HCT116 (cell line): ENCODE data around the gene PNP. TPM values are rescaled to one million over a fixed set of nuclear protein-coding genes. Genes with fewer than 3 reads are reported as not detected.
"Not testable (repeated sequence)": the region's sequence is repeated elsewhere in the genome, so short reads cannot be mapped to it uniquely, and the experiment has no call there.

Experiments
- ATAC-seq: fragments of 200-7000 bp; cut with Tn5 transposase; 2 replicates; pipeline ENCODE4 v1.9.1; 2020; ENCODE audit warnings: mild to moderate bottlenecking, moderate library complexity
- BruUV-seq: library from RNA; stranded (reverse); fragments of 400-500 nt; replicated peaks from 2 replicates; lab custom pipeline; 2021; lab: Mats Ljungman, UMichigan
- CTCF ChIA-PET: fragments of 300-600 bp; sonication (Branson Sonifier 250); formaldehyde crosslinking; loops from one replicate; lab custom pipeline; 2021; ENCODE audit warnings: antibody characterized with exemption; lab: Charles Lee
- POLR2A ChIA-PET: fragments of 300-600, 350-600 bp; sonication (Branson Sonifier 250); formaldehyde crosslinking; loops from one replicate; lab custom pipeline; 2021; ENCODE audit warnings: antibody characterized with exemption; lab: Charles Lee
- RAD21 ChIA-PET, 2 experiments: fragments of 300-600 bp; sonication (Branson Sonifier 250); formaldehyde crosslinking; loops; one replicate each; lab custom pipeline; 2023; ENCODE audit warnings: low total read pairs in 2 of 2; ENCODE audit not compliant: uncharacterized antibody in 2 of 2, unreplicated experiment in 2 of 2, low non-redundant PET in 1 of 2; lab: Charles Lee
- DNase-seq: peaks from one replicate; pipeline ENCODE4 v3.0.0-alpha.2; 2010; ENCODE audit warnings: low read depth, low spot score
- H2AFZ ChIP-seq: fragments of 200-600 bp; shearing (Covaris generic), sonication (generic); 2 replicates; pipeline ENCODE4 v1.6.1; 2017; ENCODE audit warnings: low read depth, mixed run types, mixed read lengths, antibody characterized with exemption, low read length; ENCODE audit not compliant: poor library complexity, severe bottlenecking
- H3K27ac ChIP-seq: 2 replicates; pipeline ENCODE4 v1.5.1; 2012; ENCODE audit warnings: low read depth, low read length
- H3K27me3 ChIP-seq: fragments of 200-600 bp; sonication (generic); 2 replicates; pipeline ENCODE4 v1.6.1; 2016; ENCODE audit warnings: mixed run types, low read length, mixed read lengths; ENCODE audit not compliant: insufficient read depth
- H3K36me3 ChIP-seq, 2 experiments: fragments of 200-500 bp in 1 of 2; fragments of 200-600 bp in 1 of 2; sonication (Bioruptor generic) in 1 of 2; sonication (generic) in 1 of 2; 2 replicates each; pipeline versions ENCODE4 v1.5.1 to v1.6.1; 2014 to 2016; ENCODE audit warnings: low read length in 2 of 2, inconsistent platforms in 1 of 2, mixed read lengths in 1 of 2, mixed run types in 1 of 2; ENCODE audit not compliant: insufficient read depth in 2 of 2, control insufficient read depth in 1 of 2
- H3K4me1 ChIP-seq, 2 experiments: fragments of 200-600 bp in 1 of 2; sonication (generic) in 1 of 2; 2 replicates each; pipeline versions ENCODE4 v1.5.1 to v1.6.1; 2012 to 2017; ENCODE audit warnings: low read length in 2 of 2, inconsistent platforms in 1 of 2, mild to moderate bottlenecking in 1 of 2, mixed read lengths in 1 of 2, mixed run types in 1 of 2, moderate library complexity in 1 of 2; ENCODE audit not compliant: insufficient read depth in 2 of 2, control insufficient read depth in 1 of 2
- H3K4me2 ChIP-seq: fragments of 200-600 bp; sonication (generic); 2 replicates; pipeline ENCODE4 v1.6.1; 2017; ENCODE audit warnings: mixed run types, low read length, mixed read lengths
- H3K4me3 ChIP-seq, 2 experiments: fragments of 200-600 bp in 1 of 2; sonication (generic) in 1 of 2; replicated peaks in 1 of 2; 2 replicates each; pipeline ENCODE4 v1.5.1; 2011 to 2016; ENCODE audit warnings: low read length in 2 of 2, control low read depth in 1 of 2, low read depth in 1 of 2, mild to moderate bottlenecking in 1 of 2, mixed read lengths in 1 of 2, mixed run types in 1 of 2
- H3K79me2 ChIP-seq: fragments of 200-600 bp; sonication (generic); 2 replicates; pipeline ENCODE4 v1.6.1; 2017; ENCODE audit warnings: mild to moderate bottlenecking, mixed run types, low read length, moderate library complexity, mixed read lengths; ENCODE audit not compliant: insufficient read depth
- H3K9ac ChIP-seq: fragments of 200-600 bp; sonication (generic); 2 replicates; pipeline ENCODE4 v1.6.1; 2016; ENCODE audit warnings: low read length, mixed read lengths
- H3K9me2 ChIP-seq: fragments of 200-600 bp; sonication (generic), shearing (Covaris generic); 2 replicates; pipeline ENCODE4 v1.6.1; 2017; ENCODE audit warnings: mixed run types, mild to moderate bottlenecking, moderate library complexity; ENCODE audit not compliant: insufficient read depth
- H3K9me3 ChIP-seq, 2 experiments: fragments of 200-500 bp in 1 of 2; fragments of 200-600 bp in 1 of 2; sonication (Bioruptor generic) in 1 of 2; sonication (generic) in 1 of 2; 2 replicates each; pipeline ENCODE4 v1.6.1; 2014 to 2017; ENCODE audit warnings: low read length in 2 of 2, mixed read lengths in 2 of 2, inconsistent platforms in 1 of 2, low read depth in 1 of 2, mild to moderate bottlenecking in 1 of 2, mixed run types in 1 of 2, moderate library complexity in 1 of 2; ENCODE audit not compliant: control insufficient read depth in 1 of 2, insufficient read depth in 1 of 2
- H4K20me1 ChIP-seq: fragments of 200-600 bp; sonication (generic), shearing (Covaris generic); 2 replicates; pipeline ENCODE4 v1.6.1; 2017; ENCODE audit warnings: mixed run types, mild to moderate bottlenecking, moderate library complexity; ENCODE audit not compliant: insufficient read depth
- CBX3 ChIP-seq: IDR thresholded peaks from 2 replicates; pipeline ENCODE4 v1.6.1; 2012; ENCODE audit warnings: low read depth
- CEBPB ChIP-seq: IDR thresholded peaks from 2 replicates; pipeline ENCODE4 v1.6.1; 2012; ENCODE audit warnings: low read depth
- ELF1 ChIP-seq: IDR thresholded peaks from 2 replicates; pipeline ENCODE4 v1.6.1; 2012; ENCODE audit warnings: low read depth, borderline replicate concordance
- EZH2phosphoT487 ChIP-seq: fragments of 200-600 bp; IDR thresholded peaks from 2 replicates; pipeline ENCODE4 v1.6.1; 2018; ENCODE audit warnings: antibody characterized with exemption, borderline replicate concordance
- JUND ChIP-seq: IDR thresholded peaks from 2 replicates; pipeline ENCODE4 v1.6.1; 2012
- POLR2A ChIP-seq: IDR thresholded peaks from 2 replicates; pipeline ENCODE4 v1.7.0; 2011; ENCODE audit warnings: borderline replicate concordance; ENCODE audit not compliant: insufficient read depth, insufficient read length; ENCODE audit errors: extremely low read depth
- POLR2AphosphoS5 ChIP-seq: IDR thresholded peaks from 2 replicates; pipeline ENCODE4 v1.6.1; 2011; ENCODE audit warnings: mild to moderate bottlenecking, low read depth, low read length, moderate library complexity
- RAD21 ChIP-seq: IDR thresholded peaks from 2 replicates; pipeline ENCODE4 v1.6.1; 2012; ENCODE audit warnings: low read depth, mild to moderate bottlenecking
- SIN3A ChIP-seq: IDR thresholded peaks from 2 replicates; pipeline ENCODE4 v1.6.1; 2012; ENCODE audit warnings: low read depth
- YY1 ChIP-seq: IDR thresholded peaks from 2 replicates; pipeline ENCODE4 v1.6.1; 2011; ENCODE audit warnings: low read length, low read depth, moderate library complexity, mild to moderate bottlenecking; ENCODE audit not compliant: insufficient replicate concordance; ENCODE audit errors: extremely low read depth
- ZFX ChIP-seq: fragments of 450-650 bp; IDR thresholded peaks from 2 replicates; pipeline ENCODE4 v1.6.1; 2017
- intact Hi-C: fragments of 100-400 bp; cut with micrococcal nuclease; formaldehyde crosslinking; loops from 2 replicates; pipeline ENCODE4 v1.10.0; 2022
- total RNA-seq: library from RNA; stranded (reverse); gene quantifications from one replicate; pipeline ENCODE4 v1.2.1, GENCODE V29; 2021; ENCODE audit not compliant: unreplicated experiment
- TF ChIP-seq, protein P1 (sequence below): IDR thresholded peaks from 2 replicates; pipeline ENCODE4 v1.6.1; 2011; ENCODE audit warnings: mild to moderate bottlenecking, low read length, moderate library complexity; ENCODE audit not compliant: insufficient replicate concordance; ENCODE audit errors: extremely low read depth
- TF ChIP-seq, protein P2 (sequence below): IDR thresholded peaks from 2 replicates; pipeline ENCODE4 v1.6.1; 2012

PNP gene
- total RNA-seq, 1 experiment from 2014 or later = 63.0 TPM

DNA sequence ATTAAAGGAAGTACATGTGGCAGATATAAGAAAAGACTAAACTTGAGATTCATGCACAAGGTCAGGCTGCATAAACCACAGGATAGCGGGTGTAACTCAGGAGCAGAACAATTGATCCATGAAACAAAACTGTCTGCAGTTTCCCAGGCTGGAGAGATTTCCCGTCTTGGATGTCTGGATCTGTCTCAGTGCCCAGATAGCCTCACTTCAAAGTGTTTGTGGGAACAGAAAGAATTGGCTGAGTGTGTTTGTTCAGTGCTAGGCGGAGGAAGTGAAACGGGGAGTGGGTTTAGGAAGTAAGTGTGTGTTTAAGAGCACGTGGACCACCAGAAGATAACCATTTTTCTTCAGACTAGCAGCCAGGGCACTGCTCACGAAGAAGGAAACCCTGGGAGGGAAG is 34.7 kb downstream of the PNP start:
- no TSS peak for BruUV-seq
- Histone ChIP-seq H3K9me2 (no peaks in the 10 kb centered on the region), H3K4me2 (no peak overlapping the region), H3K79me2 (no peaks in the 10 kb centered on the region), H4K20me1 (no peaks in the 10 kb centered on the region), H3K27ac (no peak overlapping the region), H3K9ac (no peak overlapping the region), H3K9me3 (no peaks in the 10 kb centered on the region), H3K4me3 (no peak overlapping the region), H2AFZ (no peak overlapping the region), H3K36me3 (no peaks in the 10 kb centered on the region), H3K4me1 (peaks cover 5 to 8% of the 10 kb centered on the region in 2 experiments; a peak in 3 of 4 replicates), H3K27me3 (no peaks in the 10 kb centered on the region)
- RAD21 ChIA-PET = no interaction called here
- DNase-seq = no peak
- intact Hi-C loops = no loop called here
- POLR2A ChIA-PET = no interaction called here
- CTCF ChIA-PET = no interaction called here
- ATAC-seq = no peak
- TF ChIP-seq JUND (no peak), SIN3A (no peak), ZFX (no peak), EZH2phosphoT487 (no peak), POLR2AphosphoS5 (no peak), CBX3 (no peak), POLR2A (no peak), CEBPB (no peak), RAD21 (no peak), YY1 (no peak), ELF1 (no peak)
- TF ChIP-seq, protein P1, sequence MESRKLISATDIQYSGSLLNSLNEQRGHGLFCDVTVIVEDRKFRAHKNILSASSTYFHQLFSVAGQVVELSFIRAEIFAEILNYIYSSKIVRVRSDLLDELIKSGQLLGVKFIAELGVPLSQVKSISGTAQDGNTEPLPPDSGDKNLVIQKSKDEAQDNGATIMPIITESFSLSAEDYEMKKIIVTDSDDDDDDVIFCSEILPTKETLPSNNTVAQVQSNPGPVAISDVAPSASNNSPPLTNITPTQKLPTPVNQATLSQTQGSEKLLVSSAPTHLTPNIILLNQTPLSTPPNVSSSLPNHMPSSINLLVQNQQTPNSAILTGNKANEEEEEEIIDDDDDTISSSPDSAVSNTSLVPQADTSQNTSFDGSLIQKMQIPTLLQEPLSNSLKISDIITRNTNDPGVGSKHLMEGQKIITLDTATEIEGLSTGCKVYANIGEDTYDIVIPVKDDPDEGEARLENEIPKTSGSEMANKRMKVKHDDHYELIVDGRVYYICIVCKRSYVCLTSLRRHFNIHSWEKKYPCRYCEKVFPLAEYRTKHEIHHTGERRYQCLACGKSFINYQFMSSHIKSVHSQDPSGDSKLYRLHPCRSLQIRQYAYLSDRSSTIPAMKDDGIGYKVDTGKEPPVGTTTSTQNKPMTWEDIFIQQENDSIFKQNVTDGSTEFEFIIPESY = no peak
- TF ChIP-seq, protein P2, sequence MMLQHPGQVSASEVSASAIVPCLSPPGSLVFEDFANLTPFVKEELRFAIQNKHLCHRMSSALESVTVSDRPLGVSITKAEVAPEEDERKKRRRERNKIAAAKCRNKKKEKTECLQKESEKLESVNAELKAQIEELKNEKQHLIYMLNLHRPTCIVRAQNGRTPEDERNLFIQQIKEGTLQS = no peak

DNA sequence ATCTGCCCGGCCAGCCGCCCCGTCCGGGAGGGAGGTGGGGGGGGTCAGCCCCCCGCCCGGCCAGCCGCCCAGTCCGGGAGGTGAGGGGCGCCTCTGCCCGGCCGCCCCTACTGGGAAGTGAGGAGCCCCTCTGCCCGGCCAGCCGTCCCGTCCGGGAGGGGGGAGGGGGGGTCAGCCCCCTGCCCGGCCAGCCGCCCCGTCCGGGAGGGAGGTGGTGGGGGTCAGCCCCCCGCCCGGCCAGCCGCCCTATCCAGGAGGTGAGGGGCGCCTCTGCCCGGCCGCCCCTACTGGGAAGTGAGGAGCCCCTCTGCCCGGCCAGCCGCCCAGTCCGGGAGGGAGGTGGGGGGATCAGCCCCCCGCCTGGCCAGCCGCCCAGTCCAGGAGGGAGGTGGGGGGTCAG is 37.1 kb downstream of the PNP start:
- H3K27me3 ChIP-seq, RAD21 ChIA-PET, ATAC-seq, H4K20me1 ChIP-seq, intact Hi-C loops, H3K4me3 ChIP-seq, DNase-seq, BruUV-seq, CTCF ChIA-PET, H3K4me1 ChIP-seq, H3K9me3 ChIP-seq, H3K9me2 ChIP-seq, H3K79me2 ChIP-seq, H3K27ac ChIP-seq, H2AFZ ChIP-seq, H3K4me2 ChIP-seq, POLR2A ChIA-PET, H3K36me3 ChIP-seq, H3K9ac ChIP-seq: not testable (repeated sequence)

DNA sequence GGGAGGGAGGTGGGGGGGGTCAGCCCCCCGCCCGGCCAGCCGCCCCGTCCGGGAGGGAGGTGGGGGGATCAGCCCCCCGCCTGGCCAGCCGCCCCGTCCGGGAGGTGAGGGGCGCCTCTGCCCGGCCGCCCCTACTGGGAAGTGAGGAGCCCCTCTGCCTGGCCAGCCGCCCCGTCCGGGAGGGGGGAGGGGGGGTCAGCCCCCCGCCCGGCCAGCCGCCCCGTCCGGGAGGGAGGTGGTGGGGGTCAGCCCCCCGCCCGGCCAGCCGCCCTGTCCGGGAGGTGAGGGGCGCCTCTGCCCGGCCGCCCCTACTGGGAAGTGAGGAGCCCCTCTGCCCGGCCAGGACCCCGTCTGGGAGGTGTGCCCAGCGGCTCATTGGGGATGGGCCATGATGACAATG is 37.5 kb downstream of the PNP start:
- ATAC-seq, H3K4me3 ChIP-seq, DNase-seq, H3K9ac ChIP-seq, POLR2A ChIA-PET, H3K4me2 ChIP-seq, intact Hi-C loops, RAD21 ChIA-PET, H3K27ac ChIP-seq, H3K4me1 ChIP-seq, H3K27me3 ChIP-seq, CTCF ChIA-PET, H3K9me3 ChIP-seq, H3K36me3 ChIP-seq, H3K79me2 ChIP-seq, H3K9me2 ChIP-seq, BruUV-seq, H2AFZ ChIP-seq, H4K20me1 ChIP-seq: not testable (repeated sequence)
